ENCODE measurements around the gene EPAS1. TPM values are rescaled to one million over a fixed set of nuclear protein-coding genes. Genes with fewer than 3 reads are reported as not detected.

Gene EPAS1
- total and polyA plus RNA-seq, 9 of the 15 experiments (the other 6 are each of a cell fraction or from before 2014, with no cell fraction given), result 0.25 to 11.2 (median 4.1) TPM

DNA sequence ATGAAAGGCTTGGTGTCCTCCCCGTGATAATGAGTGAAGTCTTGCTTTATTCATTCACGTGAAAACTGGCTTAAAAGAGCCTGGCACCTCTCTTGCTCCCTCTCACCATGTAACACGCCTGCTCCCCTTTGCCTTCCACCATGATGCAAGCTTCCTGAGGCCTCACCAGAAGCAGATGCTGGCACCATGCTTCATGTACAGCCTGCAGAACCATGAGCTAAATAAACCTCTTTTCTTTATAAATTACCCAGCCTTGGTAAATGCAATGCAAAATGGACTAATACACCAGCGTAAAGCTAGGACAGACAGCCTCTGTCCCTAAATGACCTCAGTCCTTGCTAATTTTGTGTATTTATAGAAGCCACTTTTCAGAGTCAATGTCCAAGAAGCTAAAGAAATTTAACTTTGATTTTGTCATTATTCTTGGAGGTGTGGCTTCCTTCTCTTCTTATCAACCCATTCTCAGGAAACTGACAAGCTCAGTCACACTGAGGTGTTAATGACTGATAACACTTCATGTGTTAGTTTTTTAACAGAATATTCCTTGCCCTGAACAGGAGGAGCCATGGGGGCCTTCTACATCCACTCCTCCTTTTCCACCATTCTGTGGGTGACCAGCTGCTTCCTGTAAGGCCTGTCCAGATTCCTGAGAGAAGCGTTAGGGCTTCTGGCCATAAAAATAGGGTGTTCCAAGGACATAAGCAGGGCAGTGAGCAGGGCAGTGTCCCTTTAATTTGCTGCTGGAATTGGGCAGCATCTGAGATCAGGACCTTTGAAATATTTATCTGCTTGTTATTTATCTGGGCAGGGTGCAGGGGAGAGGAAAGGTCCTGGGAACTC is 38.0 kb upstream of the EPAS1 start (continued):
- TF ChIP-seq, protein P1, sequence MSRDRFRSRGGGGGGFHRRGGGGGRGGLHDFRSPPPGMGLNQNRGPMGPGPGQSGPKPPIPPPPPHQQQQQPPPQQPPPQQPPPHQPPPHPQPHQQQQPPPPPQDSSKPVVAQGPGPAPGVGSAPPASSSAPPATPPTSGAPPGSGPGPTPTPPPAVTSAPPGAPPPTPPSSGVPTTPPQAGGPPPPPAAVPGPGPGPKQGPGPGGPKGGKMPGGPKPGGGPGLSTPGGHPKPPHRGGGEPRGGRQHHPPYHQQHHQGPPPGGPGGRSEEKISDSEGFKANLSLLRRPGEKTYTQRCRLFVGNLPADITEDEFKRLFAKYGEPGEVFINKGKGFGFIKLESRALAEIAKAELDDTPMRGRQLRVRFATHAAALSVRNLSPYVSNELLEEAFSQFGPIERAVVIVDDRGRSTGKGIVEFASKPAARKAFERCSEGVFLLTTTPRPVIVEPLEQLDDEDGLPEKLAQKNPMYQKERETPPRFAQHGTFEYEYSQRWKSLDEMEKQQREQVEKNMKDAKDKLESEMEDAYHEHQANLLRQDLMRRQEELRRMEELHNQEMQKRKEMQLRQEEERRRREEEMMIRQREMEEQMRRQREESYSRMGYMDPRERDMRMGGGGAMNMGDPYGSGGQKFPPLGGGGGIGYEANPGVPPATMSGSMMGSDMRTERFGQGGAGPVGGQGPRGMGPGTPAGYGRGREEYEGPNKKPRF (IDR thresholded peaks at IDR 0.05; ENCODE audit: low read depth, low read length), result no peak
- TF ChIP-seq SOX6 (IDR thresholded peaks at IDR 0.05), result peak; percentile 71
- no peak for TF ChIP-seq NCOA2 (IDR thresholded peaks at IDR 0.05; ENCODE audit: partially characterized antibody in 2 of 2)
- TF ChIP-seq FOXK2 (conservative IDR thresholded peaks at IDR 0.05 in 1 of 2, IDR thresholded peaks at IDR 0.05 in 1 of 2; ENCODE audit: low read depth in 2 of 2), result no peak
- no peak for TF ChIP-seq NCOA4 (IDR thresholded peaks at IDR 0.05; ENCODE audit: partially characterized antibody)
- TF ChIP-seq, protein P2, sequence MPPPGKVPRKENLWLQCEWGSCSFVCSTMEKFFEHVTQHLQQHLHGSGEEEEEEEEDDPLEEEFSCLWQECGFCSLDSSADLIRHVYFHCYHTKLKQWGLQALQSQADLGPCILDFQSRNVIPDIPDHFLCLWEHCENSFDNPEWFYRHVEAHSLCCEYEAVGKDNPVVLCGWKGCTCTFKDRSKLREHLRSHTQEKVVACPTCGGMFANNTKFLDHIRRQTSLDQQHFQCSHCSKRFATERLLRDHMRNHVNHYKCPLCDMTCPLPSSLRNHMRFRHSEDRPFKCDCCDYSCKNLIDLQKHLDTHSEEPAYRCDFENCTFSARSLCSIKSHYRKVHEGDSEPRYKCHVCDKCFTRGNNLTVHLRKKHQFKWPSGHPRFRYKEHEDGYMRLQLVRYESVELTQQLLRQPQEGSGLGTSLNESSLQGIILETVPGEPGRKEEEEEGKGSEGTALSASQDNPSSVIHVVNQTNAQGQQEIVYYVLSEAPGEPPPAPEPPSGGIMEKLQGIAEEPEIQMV (tag; conservative IDR thresholded peaks at IDR 0.05; ENCODE audit: low read depth), result no peak
- TF ChIP-seq ZNF121 (CRISPR knock-in tag; conservative IDR thresholded peaks at IDR 0.05), result no peak
- TF ChIP-seq ZNF354B (CRISPR knock-in tag; IDR thresholded peaks at IDR 0.05), result peak; percentile 37; the same call in 1 of the 2 replicates
- no peak for TF ChIP-seq HNRNPL (IDR thresholded peaks at IDR 0.05; ENCODE audit: low read depth, low read length)
- TF ChIP-seq MAFK (IDR thresholded peaks at IDR 0.05; ENCODE audit: low read length), result no peak
- TF ChIP-seq, protein P3, sequence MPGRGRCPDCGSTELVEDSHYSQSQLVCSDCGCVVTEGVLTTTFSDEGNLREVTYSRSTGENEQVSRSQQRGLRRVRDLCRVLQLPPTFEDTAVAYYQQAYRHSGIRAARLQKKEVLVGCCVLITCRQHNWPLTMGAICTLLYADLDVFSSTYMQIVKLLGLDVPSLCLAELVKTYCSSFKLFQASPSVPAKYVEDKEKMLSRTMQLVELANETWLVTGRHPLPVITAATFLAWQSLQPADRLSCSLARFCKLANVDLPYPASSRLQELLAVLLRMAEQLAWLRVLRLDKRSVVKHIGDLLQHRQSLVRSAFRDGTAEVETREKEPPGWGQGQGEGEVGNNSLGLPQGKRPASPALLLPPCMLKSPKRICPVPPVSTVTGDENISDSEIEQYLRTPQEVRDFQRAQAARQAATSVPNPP (IDR thresholded peaks at IDR 0.05; ENCODE audit: borderline replicate concordance, insufficient read depth, insufficient read length), result no peak
- TF ChIP-seq JUN (IDR thresholded peaks at IDR 0.05; ENCODE audit: borderline replicate concordance, low read depth, low read length), result no peak
- no peak for TF ChIP-seq JUN (CRISPR knock-in tag; IDR thresholded peaks at IDR 0.05; ENCODE audit: borderline replicate concordance)
- TF ChIP-seq PCBP2 (IDR thresholded peaks at IDR 0.05; ENCODE audit: low read depth, low read length, poor library complexity, severe bottlenecking), result no peak
- TF ChIP-seq, protein P4, sequence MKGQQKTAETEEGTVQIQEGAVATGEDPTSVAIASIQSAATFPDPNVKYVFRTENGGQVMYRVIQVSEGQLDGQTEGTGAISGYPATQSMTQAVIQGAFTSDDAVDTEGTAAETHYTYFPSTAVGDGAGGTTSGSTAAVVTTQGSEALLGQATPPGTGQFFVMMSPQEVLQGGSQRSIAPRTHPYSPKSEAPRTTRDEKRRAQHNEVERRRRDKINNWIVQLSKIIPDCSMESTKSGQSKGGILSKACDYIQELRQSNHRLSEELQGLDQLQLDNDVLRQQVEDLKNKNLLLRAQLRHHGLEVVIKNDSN (CRISPR knock-in tag; IDR thresholded peaks at IDR 0.05), result no peak
